HEK293 (cell line): Measurements from ENCODE around the gene WIPF3.

Experiments used
- CTCF ChIA-PET: fragments of 350-600 bp; formaldehyde crosslinking; extraction: SDS; loops from one replicate; lab custom pipeline; 2021; ENCODE audit warnings: antibody characterized with exemption; lab: Yijun Ruan, JAX
- POLR2A ChIA-PET: fragments of 300-600 bp; formaldehyde crosslinking; extraction: SDS; loops from one replicate; lab custom pipeline; 2020; ENCODE audit warnings: antibody characterized with exemption, inconsistent platforms; lab: Yijun Ruan, JAX
- H3K27ac ChIP-seq: fragments of 200-500 bp; sonication (Bioruptor generic); 2 replicates; pipeline ENCODE4 v1.5.1; 2014; ENCODE audit warnings: low read depth, low read length, control low read depth, inconsistent platforms; ENCODE audit errors: extremely low read depth
- H3K36me3 ChIP-seq, 2 experiments: fragments of 200-500 bp in 1 of 2; sonication (Bioruptor generic) in 1 of 2; 1 replicate in 1 of 2; 2 replicates in 1 of 2; pipeline ENCODE4 v1.5.1; 2014 to 2017; ENCODE audit warnings: inconsistent platforms in 2 of 2, low read length in 2 of 2; ENCODE audit not compliant: control insufficient read depth in 2 of 2, insufficient read depth in 1 of 2
- H3K4me1 ChIP-seq: fragments of 200-500 bp; sonication (Bioruptor generic); 2 replicates; pipeline ENCODE4 v1.5.1; 2014; ENCODE audit warnings: mild to moderate bottlenecking, low read length, inconsistent platforms; ENCODE audit not compliant: control insufficient read depth, insufficient read depth
- H3K4me3 ChIP-seq: 2 replicates; pipeline ENCODE4 v1.5.1; 2011; ENCODE audit warnings: low read depth, mild to moderate bottlenecking, control low read depth, low read length, moderate library complexity
- H3K9me3 ChIP-seq: fragments of 200-500 bp; sonication (Bioruptor generic); 2 replicates; pipeline ENCODE4 v1.5.1; 2014; ENCODE audit warnings: low read depth, low read length, inconsistent platforms; ENCODE audit not compliant: control insufficient read depth, insufficient read depth
- AEBP2 ChIP-seq: fragments of 450-650 bp; formaldehyde crosslinking; IDR thresholded peaks from 2 replicates; pipeline ENCODE4 v1.5.1; 2016; ENCODE audit warnings: missing biosample characterization, missing genetic modification characterization, borderline replicate concordance
- HOXC10 ChIP-seq: sonication (generic); formaldehyde crosslinking; IDR thresholded peaks from 2 replicates; pipeline ENCODE4 v1.8.1; 2023; ENCODE audit warnings: mild to moderate bottlenecking, missing genetic modification reagents
- INSM2 ChIP-seq: fragments of 450-650 bp; formaldehyde crosslinking; IDR thresholded peaks from 2 replicates; pipeline ENCODE4 v1.5.1; 2016; ENCODE audit warnings: missing biosample characterization, missing genetic modification characterization
- MYNN ChIP-seq: fragments of 450-650 bp; formaldehyde crosslinking; IDR thresholded peaks from 2 replicates; pipeline ENCODE4 v1.5.1; 2016; ENCODE audit warnings: missing biosample characterization, missing genetic modification characterization, borderline replicate concordance
- PRDM2 ChIP-seq: fragments of 450-650 bp; formaldehyde crosslinking; IDR thresholded peaks from 2 replicates; pipeline ENCODE4 v1.5.1; 2016; ENCODE audit warnings: missing biosample characterization, missing genetic modification characterization, borderline replicate concordance
- ZBTB8A ChIP-seq: fragments of 450-650 bp; formaldehyde crosslinking; IDR thresholded peaks from 2 replicates; pipeline ENCODE4 v1.5.1; 2016; ENCODE audit warnings: missing biosample characterization, missing genetic modification characterization
- ZNF169 ChIP-seq: fragments of 450-650 bp; formaldehyde crosslinking; IDR thresholded peaks from 2 replicates; pipeline ENCODE4 v1.5.1; 2016; ENCODE audit warnings: missing biosample characterization, missing genetic modification characterization
- ZNF174 ChIP-seq: fragments of 450-650 bp; formaldehyde crosslinking; IDR thresholded peaks from 2 replicates; pipeline ENCODE4 v1.5.0; 2017; ENCODE audit warnings: missing biosample characterization, mild to moderate bottlenecking, missing genetic modification characterization
- ZNF18 ChIP-seq: fragments of 450-650 bp; formaldehyde crosslinking; IDR thresholded peaks from 2 replicates; pipeline ENCODE4 v1.5.1; 2016; ENCODE audit warnings: missing biosample characterization, missing genetic modification characterization
- ZNF341 ChIP-seq: fragments of 450-650 bp; formaldehyde crosslinking; IDR thresholded peaks from 2 replicates; pipeline ENCODE4; 2016; ENCODE audit warnings: low read depth, missing biosample characterization, missing genetic modification characterization
- ZNF514 ChIP-seq: fragments of 450-650 bp; formaldehyde crosslinking; IDR thresholded peaks from 2 replicates; pipeline ENCODE4 v1.5.1; 2016; ENCODE audit warnings: missing biosample characterization, missing genetic modification characterization
- ZNF585B ChIP-seq: fragments of 450-650 bp; formaldehyde crosslinking; IDR thresholded peaks from 2 replicates; pipeline ENCODE4 v1.5.1; 2016; ENCODE audit warnings: missing biosample characterization, missing genetic modification characterization
- ZNF596 ChIP-seq: fragments of 450-650 bp; IDR thresholded peaks from 2 replicates; pipeline ENCODE4 v1.5.0; 2018; ENCODE audit warnings: missing biosample characterization, mild to moderate bottlenecking, missing genetic modification characterization, moderate library complexity
- ZNF654 ChIP-seq: fragments of 450-650 bp; formaldehyde crosslinking; IDR thresholded peaks from 2 replicates; pipeline ENCODE4 v1.5.1; 2016; ENCODE audit warnings: low read depth, missing biosample characterization, missing genetic modification characterization
- ZNF660 ChIP-seq: fragments of 450-650 bp; IDR thresholded peaks from 2 replicates; pipeline ENCODE4 v1.5.1; 2018; ENCODE audit warnings: missing biosample characterization, mild to moderate bottlenecking, missing genetic modification characterization
- ZNF670 ChIP-seq: fragments of 450-650 bp; formaldehyde crosslinking; IDR thresholded peaks from 2 replicates; pipeline ENCODE4 v1.5.1; 2016; ENCODE audit warnings: missing biosample characterization, missing genetic modification characterization, low read depth
- ZNF830 ChIP-seq: fragments of 450-650 bp; IDR thresholded peaks from 2 replicates; pipeline ENCODE4 v1.5.0; 2018; ENCODE audit warnings: missing biosample characterization, missing genetic modification characterization, low read depth, mild to moderate bottlenecking, moderate library complexity

The WIPF3 gene

GRCh38 chr7:29865526-29865925 lies 59.2 kb downstream of the WIPF3 start:
- POLR2A ChIA-PET, result no interaction called here

More at GRCh38 chr7:29865526-29865925, 59.2 kb downstream of the WIPF3 start:
- Histone ChIP-seq H3K4me3 (no peak overlapping the region), H3K4me1 (peaks cover 3% of the 10 kb centered on the region; the same call in 1 of the 2 replicates), H3K27ac (no peak overlapping the region), H3K36me3 (no peaks in the 10 kb centered on the region), H3K9me3 (no peaks in the 10 kb centered on the region)
- CTCF ChIA-PET, result no interaction called here
- TF ChIP-seq AEBP2 (tag by site-specific recombination) (no peak), ZNF341 (tag by site-specific recombination) (no peak), ZNF585B (no peak), ZNF514 (no peak), PRDM2 (no peak), ZNF596 (tag by site-specific recombination) (no peak), ZNF174 (tag by site-specific recombination) (no peak), ZNF169 (tag by site-specific recombination) (no peak), ZBTB8A (tag by site-specific recombination) (no peak), MYNN (no peak), ZNF18 (tag by site-specific recombination) (no peak), ZNF670 (tag by site-specific recombination) (no peak), ZNF660 (tag by site-specific recombination) (no peak), HOXC10 (no peak), ZNF654 (tag by site-specific recombination) (no peak), ZNF830 (tag by site-specific recombination) (no peak), INSM2 (no peak)
